ENCODE results near the gene LILRA1. TPM values are rescaled to one million over a fixed set of nuclear protein-coding genes. Genes with fewer than 3 reads are reported as not detected.

Gene LILRA1
- total RNA-seq, 2 experiments from 2014 or later = not detected

Other genes with a start within 250 kb of the LILRA1 start
- gene LAIR1, start 228.7 kb upstream of the LILRA1 start, total RNA-seq = 10 to 100 TPM in 1 of 2 experiments, 1 to 10 TPM in 1; 9.0 to 10.1 TPM
- gene TTYH1, start 178.2 kb upstream of the LILRA1 start, total RNA-seq = 1 to 10 TPM in 1 of 2 experiments, under 1 TPM in 1; 0.98 to 1.8 TPM
- 100 to 1,000 TPM; 101 to 108 TPM for gene LENG8, start 144.4 kb upstream of the LILRA1 start, total RNA-seq
- gene LENG9, start 129.9 kb upstream of the LILRA1 start, total RNA-seq = 1 to 10 TPM; 4.3 to 4.9 TPM
- gene CDC42EP5, start 120.3 kb upstream of the LILRA1 start, total RNA-seq = under 1 TPM in 1 of 2 experiments, not detected in 1; 0.34 TPM
- 1 to 10 TPM; 1.8 to 2.4 TPM for gene LAIR2, start 90.8 kb upstream of the LILRA1 start, total RNA-seq
- not detected for gene LILRA2, start 19.8 kb upstream of the LILRA1 start, total RNA-seq
- under 1 TPM; 0.25 to 0.72 TPM for gene LILRB1, start 36.9 kb downstream of the LILRA1 start, total RNA-seq
- gene LILRB4, start 69.4 kb downstream of the LILRA1 start, total RNA-seq = not detected
- gene KIR3DL3, start 130.8 kb downstream of the LILRA1 start, total RNA-seq = not detected
- gene KIR2DL3, start 144.9 kb downstream of the LILRA1 start, total RNA-seq = not detected
- not detected for gene KIR2DL1, start 176.2 kb downstream of the LILRA1 start, total RNA-seq
- gene KIR2DL4, start 210.0 kb downstream of the LILRA1 start, total RNA-seq = not detected
- not detected for gene KIR3DL1, start 222.8 kb downstream of the LILRA1 start, total RNA-seq
- under 1 TPM in 1 of 2 experiments, not detected in 1; 0.14 TPM for gene KIR2DS4, start 239.0 kb downstream of the LILRA1 start, total RNA-seq